Measurements from ENCODE around the gene ZNF428.

The ZNF428 gene

DNA sequence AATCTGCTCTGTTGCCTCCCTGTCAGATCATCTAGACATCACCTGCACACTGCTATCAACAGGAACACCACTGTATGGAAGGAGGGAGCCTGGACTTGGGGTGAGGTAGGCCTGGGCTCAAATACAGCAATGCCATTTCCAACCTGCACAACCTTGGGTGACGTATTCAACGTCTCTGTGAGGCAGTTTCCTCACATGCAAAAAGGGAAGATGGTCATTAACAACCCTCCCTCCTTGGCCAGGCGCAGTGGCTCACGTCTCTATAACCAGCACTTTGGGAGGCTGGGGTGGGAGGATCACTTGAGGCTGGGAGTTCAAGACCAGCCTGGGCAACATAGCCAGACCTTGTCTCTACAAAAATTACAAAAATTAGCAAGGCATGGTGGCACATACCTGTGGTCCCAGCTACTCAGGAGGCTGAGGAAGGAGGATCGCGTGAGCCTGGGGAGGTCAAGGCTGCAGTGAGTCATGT is 57.2 kb downstream of the ZNF428 start:
- DNase-seq (ENCODE audit: low read depth in 2 of 2), result no peak

DNA sequence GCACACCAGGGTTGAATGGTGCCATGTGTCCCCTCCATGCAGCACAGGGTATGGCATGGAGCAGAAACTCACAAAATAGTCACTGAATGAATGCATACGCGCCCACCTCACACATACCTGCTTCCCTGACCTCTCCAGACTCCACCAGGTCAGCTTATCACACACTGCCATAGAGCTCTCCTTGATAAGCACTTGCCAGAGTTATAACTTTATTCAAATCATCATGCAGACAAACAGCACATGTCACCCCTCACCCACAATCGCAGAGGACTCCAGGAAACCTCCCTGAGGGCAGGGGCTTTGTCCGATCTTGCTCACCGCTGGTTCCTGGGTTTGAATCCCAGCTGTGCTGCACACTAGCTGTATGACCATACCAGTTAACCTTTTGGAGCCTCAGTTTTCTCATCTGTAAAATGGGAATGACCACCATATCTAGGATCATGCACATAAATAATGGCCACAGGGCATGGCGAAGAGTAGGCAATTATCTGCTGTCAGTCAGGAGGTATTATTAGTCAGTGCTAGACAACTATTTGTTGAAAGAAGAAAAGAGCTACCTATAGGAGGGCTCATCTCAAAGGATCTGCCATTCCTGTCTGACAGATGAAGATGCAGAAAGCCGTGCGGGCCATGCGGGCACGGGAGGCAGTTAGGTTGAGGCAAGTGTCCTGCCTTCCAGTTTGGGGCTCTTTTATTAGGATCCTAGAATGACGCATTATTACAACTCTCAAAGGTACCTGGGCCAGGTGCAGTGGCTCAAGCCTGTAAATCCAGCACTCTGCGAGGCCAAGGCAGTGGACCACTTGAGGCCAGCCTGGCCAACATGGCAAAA is 58.1 kb downstream of the ZNF428 start:
- no peak for DNase-seq (ENCODE audit: low read depth in 2 of 2)

DNA sequence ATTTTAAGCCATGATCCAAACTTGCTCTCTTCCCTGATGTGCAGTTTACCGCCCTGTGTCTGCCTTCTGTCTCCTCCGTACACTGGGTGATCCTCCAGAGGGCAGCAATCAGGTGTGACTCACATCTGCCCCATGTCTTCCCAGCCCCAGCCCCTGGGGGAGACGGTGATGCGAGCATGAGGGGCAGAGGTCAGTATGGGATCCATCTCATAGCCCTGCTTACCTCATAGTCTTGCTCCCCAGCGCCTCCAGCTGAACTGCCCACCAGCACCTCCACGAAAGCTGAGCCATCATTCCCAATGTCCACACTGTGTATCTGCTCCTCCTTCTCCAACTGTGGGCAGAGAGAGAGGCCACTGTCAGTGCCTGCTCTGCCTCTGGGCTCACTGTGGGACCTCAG is 58.7 kb downstream of the ZNF428 start:
- DNase-seq (ENCODE audit: low read depth in 2 of 2), result no peak
